Fibroblast of mammary gland (primary cell): Measurements from ENCODE around the gene RFX3.
A peak's percentile ranks its signal among the peaks of the same experiment; 100 is the strongest.

ENCODE experiments used
- DNase-seq: peaks from one replicate; pipeline ENCODE4 v3.0.0-alpha.2; 2010; ENCODE audit warnings: low read depth
- H3K4me3 ChIP-seq: 2 replicates; pipeline ENCODE4 v1.5.1; 2011; ENCODE audit warnings: low read depth, mild to moderate bottlenecking, low read length, moderate library complexity; ENCODE audit not compliant: control insufficient read depth
- TF ChIP-seq, protein P1 (sequence below): conservative IDR thresholded peaks from 2 replicates; pipeline ENCODE4 v1.5.1; 2011; ENCODE audit warnings: low read depth, low read length, inconsistent platforms; ENCODE audit not compliant: control insufficient read depth, insufficient read depth

Gene RFX3

DNA sequence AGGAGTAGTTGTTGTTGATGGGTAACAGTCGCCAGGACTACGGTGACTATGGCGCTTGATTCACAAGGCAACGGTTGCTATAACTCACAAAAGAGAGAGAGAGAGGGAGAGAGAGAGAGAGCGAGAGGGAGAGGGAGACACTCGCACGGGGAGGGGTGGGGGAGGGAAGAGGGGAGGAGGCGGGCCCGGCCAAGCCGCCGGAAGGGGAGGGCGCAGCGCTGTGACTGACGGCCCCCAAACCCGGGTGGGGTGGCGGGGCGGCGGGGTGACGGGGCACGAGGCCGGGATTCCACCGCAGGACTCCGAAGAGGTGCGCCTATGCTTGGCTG, at the start of gene RFX3:
RFX3 (minus strand) TSS at position 166 of the 329 bp plus-strand sequence. CDS start 130,413 bp downstream, outside the sequence.
- TF ChIP-seq, protein P1, sequence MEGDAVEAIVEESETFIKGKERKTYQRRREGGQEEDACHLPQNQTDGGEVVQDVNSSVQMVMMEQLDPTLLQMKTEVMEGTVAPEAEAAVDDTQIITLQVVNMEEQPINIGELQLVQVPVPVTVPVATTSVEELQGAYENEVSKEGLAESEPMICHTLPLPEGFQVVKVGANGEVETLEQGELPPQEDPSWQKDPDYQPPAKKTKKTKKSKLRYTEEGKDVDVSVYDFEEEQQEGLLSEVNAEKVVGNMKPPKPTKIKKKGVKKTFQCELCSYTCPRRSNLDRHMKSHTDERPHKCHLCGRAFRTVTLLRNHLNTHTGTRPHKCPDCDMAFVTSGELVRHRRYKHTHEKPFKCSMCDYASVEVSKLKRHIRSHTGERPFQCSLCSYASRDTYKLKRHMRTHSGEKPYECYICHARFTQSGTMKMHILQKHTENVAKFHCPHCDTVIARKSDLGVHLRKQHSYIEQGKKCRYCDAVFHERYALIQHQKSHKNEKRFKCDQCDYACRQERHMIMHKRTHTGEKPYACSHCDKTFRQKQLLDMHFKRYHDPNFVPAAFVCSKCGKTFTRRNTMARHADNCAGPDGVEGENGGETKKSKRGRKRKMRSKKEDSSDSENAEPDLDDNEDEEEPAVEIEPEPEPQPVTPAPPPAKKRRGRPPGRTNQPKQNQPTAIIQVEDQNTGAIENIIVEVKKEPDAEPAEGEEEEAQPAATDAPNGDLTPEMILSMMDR, result no peak
- DNase-seq, result peak; percentile 96

DNA sequence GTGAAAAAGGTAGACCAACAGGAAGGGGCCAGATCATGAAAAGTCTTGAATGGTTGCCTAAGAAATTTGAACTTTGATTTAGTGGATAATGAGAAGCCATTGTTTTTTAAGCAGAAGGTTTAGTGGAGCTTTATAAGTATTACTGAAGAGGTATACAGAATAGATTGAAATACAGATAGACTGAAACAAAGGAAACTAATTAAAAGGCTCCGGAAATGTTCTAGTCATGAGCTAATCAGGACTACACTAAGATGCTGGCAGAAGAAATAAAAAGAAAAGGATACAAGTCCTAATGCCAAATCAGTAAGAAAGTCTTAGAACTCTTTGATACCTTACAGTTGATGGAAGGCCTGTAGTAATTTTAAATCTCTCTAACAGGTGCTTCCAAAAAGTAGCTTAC, 45.7 kb upstream of the RFX3 start:
- no peak overlapping the region for H3K4me3 ChIP-seq
- TF ChIP-seq, protein P1, result no peak
- no peak for DNase-seq

More for the DNA sequence above, at the start of gene RFX3:
- H3K4me3 ChIP-seq, result peak within 1 kb of the TSS; percentile 91

DNA sequence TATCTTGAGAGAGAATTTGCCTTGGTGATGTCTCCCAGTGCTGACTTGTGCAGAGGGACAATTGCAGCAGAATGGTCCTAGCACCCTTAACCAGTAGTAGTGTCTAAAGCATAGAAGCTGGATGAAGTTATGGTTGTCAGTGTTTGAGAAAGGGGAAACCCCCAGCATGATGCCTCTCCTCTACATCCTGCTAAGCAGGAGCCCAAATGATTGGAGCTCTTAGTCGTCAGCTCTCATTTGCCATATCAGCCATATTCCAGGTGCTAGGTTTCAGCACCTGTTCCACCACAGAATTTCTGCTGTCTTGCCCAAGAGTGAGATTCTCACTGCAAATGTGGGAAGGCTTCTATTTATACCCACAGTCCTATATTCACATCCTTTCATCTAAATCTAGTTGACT, 43.7 kb upstream of the RFX3 start:
- DNase-seq, result no peak
- H3K4me3 ChIP-seq, result no peak overlapping the region
- TF ChIP-seq, protein P1, result no peak

DNA sequence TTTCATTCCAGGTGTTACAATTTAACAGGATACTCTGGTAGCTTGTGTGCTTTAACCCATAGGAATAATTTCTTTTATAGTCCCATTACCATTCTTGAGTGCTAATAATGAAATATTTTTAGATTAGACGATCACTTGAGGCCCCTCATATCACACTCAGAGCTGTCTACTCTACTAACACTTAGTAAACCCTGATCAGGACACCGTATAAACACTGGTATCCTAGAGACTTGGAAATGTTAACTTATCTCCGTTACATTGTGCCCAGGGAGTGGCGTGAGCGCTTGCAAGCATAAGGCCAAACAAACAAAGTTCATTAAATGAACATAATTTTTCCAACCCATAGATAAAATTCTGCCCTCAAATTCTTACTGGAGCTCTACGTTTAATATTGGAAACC, 42.2 kb upstream of the RFX3 start:
- H3K4me3 ChIP-seq, result no peak overlapping the region
- no peak for DNase-seq
- TF ChIP-seq, protein P1, result no peak

DNA sequence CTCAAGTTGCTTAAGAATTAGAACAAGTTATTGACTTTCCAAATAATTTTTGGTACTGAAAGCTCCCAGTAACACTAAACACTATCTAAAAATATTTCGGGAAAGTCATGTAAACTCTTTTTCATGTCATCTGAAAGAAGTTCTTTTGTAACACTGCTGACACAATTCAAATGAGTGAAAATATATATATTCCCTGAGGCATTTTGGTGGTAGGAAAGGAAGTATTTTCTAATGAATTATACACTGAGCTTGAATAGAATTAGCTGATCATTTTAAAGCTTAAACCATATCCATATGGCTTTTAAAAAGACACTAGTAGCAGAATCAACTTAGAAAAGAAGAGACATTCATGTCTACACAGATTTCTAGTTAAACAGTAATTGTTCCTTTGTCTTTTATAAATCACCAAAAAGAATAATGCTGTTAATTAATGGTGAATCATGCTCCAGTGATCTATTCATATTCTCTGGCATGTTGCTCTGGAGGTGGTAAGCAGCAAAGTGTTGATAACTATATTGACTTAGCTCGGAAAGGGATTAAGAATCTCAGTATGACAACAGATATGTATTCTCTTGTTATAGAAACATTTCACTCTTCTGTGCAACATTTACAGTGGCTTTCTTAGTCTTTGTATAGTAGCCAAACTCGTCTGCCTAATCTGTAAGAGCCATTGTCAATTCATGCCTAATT, 27.4 kb upstream of the RFX3 start:
- no peak for DNase-seq
- TF ChIP-seq, protein P1, result no peak
- no peak overlapping the region for H3K4me3 ChIP-seq

DNA sequence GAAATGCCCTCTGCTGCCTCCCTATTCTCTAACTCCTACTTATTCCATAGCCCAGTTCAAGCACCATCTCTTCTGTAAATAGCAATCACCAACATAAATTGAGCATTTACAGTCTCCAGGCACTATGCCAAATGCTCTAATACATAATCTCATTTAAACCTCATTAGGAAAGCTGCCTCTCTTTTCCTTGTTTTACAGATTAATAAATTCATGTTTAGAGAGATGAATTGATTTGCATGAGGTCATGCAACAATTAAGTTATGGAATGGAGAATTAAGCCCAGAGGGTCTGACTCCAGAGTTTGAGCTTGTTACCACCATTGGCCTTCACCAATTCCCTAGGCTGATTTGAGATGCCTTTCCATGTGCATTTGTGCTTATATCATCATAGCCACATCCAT, 23.4 kb upstream of the RFX3 start:
- TF ChIP-seq, protein P1, result no peak
- no peak for DNase-seq
- H3K4me3 ChIP-seq, result no peak overlapping the region

DNA sequence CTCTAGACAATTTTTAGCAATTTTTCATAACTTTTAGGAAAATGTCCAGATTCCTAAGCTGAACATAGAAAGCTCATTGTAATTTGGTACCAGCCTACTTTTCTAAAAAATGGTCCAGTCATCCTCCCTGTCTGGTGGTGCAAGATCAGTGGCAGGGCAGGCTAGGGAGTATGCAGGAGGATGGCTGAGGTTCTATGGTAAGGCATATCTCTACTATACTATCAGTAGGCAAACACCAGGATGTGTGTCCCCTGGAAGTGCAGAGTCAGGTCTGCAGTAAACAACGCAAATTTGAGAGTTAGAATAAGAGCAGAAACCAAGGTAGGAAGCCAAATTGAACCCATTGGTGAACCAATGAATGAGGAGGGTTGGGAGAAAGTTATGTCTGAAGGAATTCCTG, 22.8 kb upstream of the RFX3 start:
- H3K4me3 ChIP-seq, result no peak overlapping the region
- no peak for DNase-seq
- TF ChIP-seq, protein P1, result no peak
